Astrocyte (in vitro differentiated cells and primary cell): Measurements from ENCODE around the gene CAMKK2. TPM values are rescaled to one million over a fixed set of nuclear protein-coding genes. Genes with fewer than 3 reads are reported as not detected.
A peak's percentile ranks its signal among the peaks of the same experiment; 100 is the strongest.

ENCODE experiments used
- DNase-seq: peaks from one replicate; pipeline ENCODE4 v3.0.0-alpha.2; 2010; ENCODE audit warnings: low read depth
- FAIRE-seq: peaks from 2 replicates; lab custom pipeline; 2011; peaks lifted over from hg19 to GRCh38; lab: Jason Lieb, UNC
- H2AFZ ChIP-seq: 2 replicates; pipeline ENCODE4 v1.6.0; 2012; ENCODE audit warnings: low read depth, low read length, inconsistent platforms
- H3K27ac ChIP-seq: 2 replicates; pipeline ENCODE4 v1.5.1; 2011; ENCODE audit warnings: low read depth, low read length, inconsistent platforms
- H3K27me3 ChIP-seq: 2 replicates; pipeline ENCODE4 v1.6.0; 2011; ENCODE audit warnings: low read length, inconsistent platforms; ENCODE audit not compliant: insufficient read depth
- H3K36me3 ChIP-seq: 2 replicates; pipeline ENCODE4 v1.5.1; 2011; ENCODE audit warnings: low read length, inconsistent platforms; ENCODE audit not compliant: insufficient read depth
- H3K4me1 ChIP-seq: 2 replicates; pipeline ENCODE4 v1.5.1; 2011; ENCODE audit warnings: low read length, inconsistent platforms; ENCODE audit not compliant: insufficient read depth
- H3K4me2 ChIP-seq: 2 replicates; pipeline ENCODE4 v1.6.0; 2012; ENCODE audit warnings: low read length, inconsistent platforms
- H3K4me3 ChIP-seq: 2 replicates; pipeline ENCODE4 v1.5.1; 2011; ENCODE audit warnings: low read depth, mild to moderate bottlenecking, low read length, inconsistent platforms; ENCODE audit not compliant: insufficient read depth
- H3K79me2 ChIP-seq: 2 replicates; pipeline ENCODE4 v1.6.0; 2012; ENCODE audit warnings: mild to moderate bottlenecking, low read length, inconsistent platforms; ENCODE audit not compliant: insufficient read depth
- H3K9ac ChIP-seq: 2 replicates; pipeline ENCODE4 v1.6.0; 2012; ENCODE audit warnings: mild to moderate bottlenecking, low read length, inconsistent platforms
- H3K9me3 ChIP-seq: 2 replicates; pipeline ENCODE4 v1.5.1; 2012; ENCODE audit warnings: low read depth, mild to moderate bottlenecking, low read length, inconsistent platforms; ENCODE audit not compliant: insufficient read depth
- H4K20me1 ChIP-seq: 2 replicates; pipeline ENCODE4 v1.6.0; 2012; ENCODE audit warnings: low read length, inconsistent platforms; ENCODE audit not compliant: insufficient read depth
- H3K27ac Mint-ChIP-seq: one replicate; pipeline ENCODE4 v1.8.0; 2021; ENCODE audit warnings: mild to moderate bottlenecking, mixed read lengths; ENCODE audit not compliant: unreplicated experiment
- H3K27me3 Mint-ChIP-seq: one replicate; pipeline ENCODE4 v1.8.0; 2021; ENCODE audit warnings: low read depth, mixed read lengths; ENCODE audit not compliant: unreplicated experiment
- H3K36me3 Mint-ChIP-seq: one replicate; pipeline ENCODE4 v1.8.0; 2021; ENCODE audit warnings: low read depth, mixed read lengths; ENCODE audit not compliant: unreplicated experiment
- H3K4me1 Mint-ChIP-seq: one replicate; pipeline ENCODE4 v1.8.0; 2021; ENCODE audit warnings: low read depth, mixed read lengths; ENCODE audit not compliant: unreplicated experiment
- H3K4me3 Mint-ChIP-seq: one replicate; pipeline ENCODE4 v1.8.0; 2021; ENCODE audit warnings: mild to moderate bottlenecking, moderate library complexity, mixed read lengths; ENCODE audit not compliant: unreplicated experiment
- H3K9me3 Mint-ChIP-seq: one replicate; pipeline ENCODE4 v1.8.0; 2021; ENCODE audit warnings: mild to moderate bottlenecking, mixed read lengths; ENCODE audit not compliant: unreplicated experiment
- CTCF ChIP-seq: IDR thresholded peaks from 2 replicates; pipeline ENCODE4 v1.5.1; 2011; ENCODE audit warnings: low read depth, mild to moderate bottlenecking, inconsistent platforms, low read length, moderate library complexity; ENCODE audit not compliant: insufficient read depth
- EZH2 ChIP-seq: IDR thresholded peaks from 2 replicates; pipeline ENCODE4 v1.6.1; 2012; ENCODE audit warnings: mild to moderate bottlenecking, low read length, inconsistent platforms; ENCODE audit not compliant: insufficient read depth
- total RNA-seq: library from RNA; stranded (reverse); gene quantifications from 2 replicates; pipeline ENCODE4 v1.2.1, GENCODE V29; 2021

The CAMKK2 gene
- total RNA-seq, 1 donor from 2014 or later: 22.0 TPM

GRCh38 chr12:121214855-121215745 is 81.4 kb downstream of the CAMKK2 start:
- Mint-ChIP-seq H3K4me3 (no peak overlapping the region), H3K4me1 (peaks cover 16% of the 10 kb centered on the region), H3K36me3 (peaks cover 1% of the 10 kb centered on the region), H3K27ac (peak overlapping the region; percentile 88), H3K27me3 (no peaks in the 10 kb centered on the region), H3K9me3 (no peaks in the 10 kb centered on the region)
- no peaks in the 10 kb centered on the region for H3K27me3 ChIP-seq
- H3K9me3 ChIP-seq: no peaks in the 10 kb centered on the region
- H2AFZ ChIP-seq: no peak overlapping the region
- no peaks in the 10 kb centered on the region for H3K79me2 ChIP-seq
- H3K4me3 ChIP-seq: no peak overlapping the region
- H3K36me3 ChIP-seq: no peaks in the 10 kb centered on the region
- H3K9ac ChIP-seq: peak overlapping the region; percentile 3
- FAIRE-seq: peak; percentile 56
- TF ChIP-seq EZH2 (no peak), CTCF (no peak)
- H4K20me1 ChIP-seq: peaks cover 9% of the 10 kb centered on the region
- peak; percentile 88 for DNase-seq
- H3K4me1 ChIP-seq: peaks cover 16% of the 10 kb centered on the region
- H3K27ac ChIP-seq: no peak overlapping the region
- peak overlapping the region; percentile 56 for H3K4me2 ChIP-seq

GRCh38 chr12:121214166-121214777 is 82.2 kb downstream of the CAMKK2 start:
- H3K27ac ChIP-seq: no peak overlapping the region

More at GRCh38 chr12:121214166-121214777, 82.2 kb downstream of the CAMKK2 start:
- no peaks in the 10 kb centered on the region for H3K9me3 Mint-ChIP-seq
- H3K27ac Mint-ChIP-seq: peak overlapping the region; percentile 3
- H3K36me3 ChIP-seq: no peaks in the 10 kb centered on the region
- peaks cover under 1% of the 10 kb centered on the region for H3K27me3 ChIP-seq
- FAIRE-seq (no peak), DNase-seq (peak; percentile 78)
- no peak overlapping the region for H3K4me3 ChIP-seq
- peaks cover 9% of the 10 kb centered on the region for H4K20me1 ChIP-seq
- H3K4me3 Mint-ChIP-seq: no peak overlapping the region
- H3K4me2 ChIP-seq: peak overlapping the region; percentile 56
- H3K9ac ChIP-seq: peak overlapping the region; percentile 3
- H3K4me1 Mint-ChIP-seq: peaks cover 16% of the 10 kb centered on the region
- H3K9me3 ChIP-seq: no peaks in the 10 kb centered on the region
- peaks cover 16% of the 10 kb centered on the region for H3K4me1 ChIP-seq
- no peaks in the 10 kb centered on the region for H3K27me3 Mint-ChIP-seq
- H2AFZ ChIP-seq: no peak overlapping the region
- TF ChIP-seq CTCF (no peak), EZH2 (no peak)
- H3K79me2 ChIP-seq: no peaks in the 10 kb centered on the region
- peaks cover 1% of the 10 kb centered on the region for H3K36me3 Mint-ChIP-seq
